HG03521 (cell line): ENCODE measurements around the gene LARP6.
"Not testable (repeated sequence)": the region's sequence is repeated elsewhere in the genome, so short reads cannot be mapped to it uniquely, and the experiment has no call there.

Experiments used
- ATAC-seq: cut with Tn5 transposase; IDR thresholded peaks from one replicate; pipeline ENCODE4 v1.9.1; 2021; ENCODE audit warnings: mild to moderate bottlenecking, moderate library complexity; ENCODE audit not compliant: unreplicated experiment

Gene LARP6

GRCh38 chr15:70859322-70859908 lies 5.5 kb upstream of the LARP6 start:
- no peak for ATAC-seq

- not testable (repeated sequence) for ATAC-seq
Observed at GRCh38 chr15:70858614-70859321, 4.8 kb upstream of the LARP6 start.

GRCh38 chr15:70857562-70858285 lies 3.8 kb upstream of the LARP6 start:
- no peak for ATAC-seq

GRCh38 chr15:70856884-70857561 lies 3.1 kb upstream of the LARP6 start:
- ATAC-seq = no peak

- ATAC-seq = no peak
Observed at GRCh38 chr15:70856177-70856883, 2.4 kb upstream of the LARP6 start.

- no peak for ATAC-seq
Observed at GRCh38 chr15:70855764-70856163, 1.8 kb upstream of the LARP6 start.

GRCh38 chr15:70854666-70854976 lies 664 bp upstream of the LARP6 start:
- ATAC-seq = no peak

- no peak for ATAC-seq
Observed at GRCh38 chr15:70853318-70853972, 512 bp downstream of the LARP6 start.

GRCh38 chr15:70852501-70853317 lies 1.2 kb downstream of the LARP6 start:
- no peak for ATAC-seq

GRCh38 chr15:70851889-70852288 lies 2.1 kb downstream of the LARP6 start:
- ATAC-seq = no peak

GRCh38 chr15:70845602-70846360 lies 8.2 kb downstream of the LARP6 start:
- ATAC-seq = no peak

- no peak for ATAC-seq
Observed at GRCh38 chr15:70837476-70837875, 16.5 kb downstream of the LARP6 start.

- ATAC-seq = no peak
Observed at GRCh38 chr15:70835841-70836240, 18.1 kb downstream of the LARP6 start.

- no peak for ATAC-seq
Observed at GRCh38 chr15:70835415-70835814, 18.5 kb downstream of the LARP6 start.

- ATAC-seq = no peak
Observed at GRCh38 chr15:70834999-70835398, 19.0 kb downstream of the LARP6 start.

- ATAC-seq = no peak
Observed at GRCh38 chr15:70833861-70834765, 19.8 kb downstream of the LARP6 start.

- ATAC-seq = no peak
Observed at GRCh38 chr15:70833422-70833821, 20.5 kb downstream of the LARP6 start.

GRCh38 chr15:70832176-70832575 lies 21.8 kb downstream of the LARP6 start:
- no peak for ATAC-seq
